GM23248 (cell line): Measurements from ENCODE around the gene MRGPRG. TPM values are rescaled to one million over a fixed set of nuclear protein-coding genes. Genes with fewer than 3 reads are reported as not detected.

Source experiments
- DNase-seq: peaks from one replicate; pipeline ENCODE4 v3.0.0-alpha.2; 2015
- H2AFZ ChIP-seq: fragments of 200-600 bp; sonication (generic); 2 replicates; pipeline ENCODE4 v1.6.1; 2016; ENCODE audit warnings: antibody characterized with exemption
- H3F3A ChIP-seq: fragments of 200-600 bp; sonication (generic); 2 replicates; pipeline ENCODE4 v1.6.1; 2016; ENCODE audit warnings: mild to moderate bottlenecking, antibody characterized with exemption, mixed run types; ENCODE audit not compliant: insufficient read depth
- H3K27ac ChIP-seq: fragments of 200-600 bp; sonication (generic); 2 replicates; pipeline ENCODE4 v1.5.1; 2016; ENCODE audit warnings: mild to moderate bottlenecking
- H3K27me3 ChIP-seq: fragments of 200-600 bp; sonication (generic); replicated peaks from 2 replicates; pipeline ENCODE4 v1.6.1; 2016; ENCODE audit warnings: mild to moderate bottlenecking; ENCODE audit not compliant: insufficient read depth
- H3K36me3 ChIP-seq: fragments of 200-600 bp; sonication (generic); 2 replicates; pipeline ENCODE4 v1.6.1; 2016; ENCODE audit warnings: low read depth, mild to moderate bottlenecking
- H3K4me1 ChIP-seq: fragments of 200-600 bp; sonication (generic); 2 replicates; pipeline ENCODE4 v1.6.1; 2016; ENCODE audit warnings: mild to moderate bottlenecking; ENCODE audit not compliant: insufficient read depth
- H3K4me2 ChIP-seq: fragments of 200-600 bp; sonication (generic); one replicate; pipeline ENCODE4 v1.6.1; 2016; ENCODE audit warnings: mild to moderate bottlenecking; ENCODE audit not compliant: unreplicated experiment
- H3K4me3 ChIP-seq: fragments of 200-600 bp; sonication (generic); 2 replicates; pipeline ENCODE4 v1.5.1; 2016; ENCODE audit warnings: mild to moderate bottlenecking
- H3K79me2 ChIP-seq: fragments of 200-600 bp; sonication (generic); 2 replicates; pipeline ENCODE4 v1.6.1; 2016; ENCODE audit warnings: mild to moderate bottlenecking; ENCODE audit not compliant: insufficient read depth
- H3K9ac ChIP-seq: fragments of 200-600 bp; sonication (generic); 2 replicates; pipeline ENCODE4 v1.6.1; 2016; ENCODE audit warnings: mild to moderate bottlenecking
- H3K9me2 ChIP-seq: fragments of 200-600 bp; sonication (generic); 2 replicates; pipeline ENCODE4 v1.6.1; 2016; ENCODE audit warnings: mixed run types, mild to moderate bottlenecking, moderate library complexity; ENCODE audit not compliant: insufficient read depth
- H3K9me3 ChIP-seq: fragments of 200-600 bp; sonication (generic); one replicate; pipeline ENCODE4 v1.6.1; 2017; ENCODE audit warnings: low read depth
- H4K20me1 ChIP-seq: fragments of 200-600 bp; sonication (generic); 2 replicates; pipeline ENCODE4 v1.6.0; 2016; ENCODE audit not compliant: insufficient read depth
- EZH2 ChIP-seq: fragments of 200-600 bp; sonication (generic); IDR thresholded peaks from 2 replicates; pipeline ENCODE4 v1.6.1; 2018; ENCODE audit warnings: antibody characterized with exemption, mild to moderate bottlenecking; ENCODE audit not compliant: insufficient read depth, poor library complexity, severe bottlenecking
- EZH2phosphoT487 ChIP-seq: fragments of 200-600 bp; sonication (generic); IDR thresholded peaks from 2 replicates; pipeline ENCODE4 v1.6.1; 2018; ENCODE audit warnings: antibody characterized with exemption, moderate library complexity, mild to moderate bottlenecking, low read depth; ENCODE audit not compliant: insufficient read depth
- WGBS, 2 experiments: methylation state at CpG; one replicate each; pipeline ENCODE4 v1.1.6; 2015 to 2017; ENCODE audit warnings: low lambda C conversion rate in 2 of 2, low coverage in 1 of 2; ENCODE audit errors: missing lambda C conversion rate in 2 of 2; 5-methylcytosine and 5-hydroxymethylcytosine counted together
- in situ Hi-C: fragments of 300-500 bp; cut with MboI; formaldehyde crosslinking; loops from 2 replicates; pipeline ENCODE4 v1.15.0; 2020
- polyA plus RNA-seq: library from polyadenylated mRNA; unstranded; fragments of >200 nt; fragmentation: Nextera tagmentation; extraction: Ambion mirVana; gene quantifications from 2 replicates; pipeline ENCODE4 v1.2.1, GENCODE V29; 2016
- total RNA-seq: library from RNA; depleted of rRNA; stranded (reverse); fragments of >200 nt; shearing (Covaris generic); gene quantifications from 2 replicates; pipeline ENCODE4 v1.2.3, GENCODE V29; 2014

The MRGPRG gene
- total and polyA plus RNA-seq, 2 experiments from 2014 or later = not detected

- H3K4me3 ChIP-seq = no peak overlapping the region
- no peaks in the 10 kb centered on the region for H3K4me1 ChIP-seq
- no peaks in the 10 kb centered on the region for H3K79me2 ChIP-seq
- H3K4me2 ChIP-seq = no peak overlapping the region
- no peaks in the 10 kb centered on the region for H3F3A ChIP-seq
- in situ Hi-C loops = no loop called here
- TF ChIP-seq EZH2phosphoT487 (no peak), EZH2 (no peak)
- 67 to 68% methylated on average over 20 to 23 of the region's 23 CpGs for WGBS, 2 experiments
- DNase-seq = no peak
- no peaks in the 10 kb centered on the region for H3K9me2 ChIP-seq
- H3K9me3 ChIP-seq = no peaks in the 10 kb centered on the region
- H3K27me3 ChIP-seq = peaks cover 16% of the 10 kb centered on the region; the same call in 1 of the 2 replicates
- no peak overlapping the region for H3K27ac ChIP-seq
- no peaks in the 10 kb centered on the region for H4K20me1 ChIP-seq
- no peak overlapping the region for H2AFZ ChIP-seq
- no peak overlapping the region for H3K9ac ChIP-seq
- no peaks in the 10 kb centered on the region for H3K36me3 ChIP-seq
These were observed 22.2 kb downstream of the MRGPRG start for GRCh38 chr11:3196161-3197043.

- H3K27ac ChIP-seq = no peak overlapping the region
- H4K20me1 ChIP-seq = no peaks in the 10 kb centered on the region
- in situ Hi-C loops = no loop called here
- H3K9me2 ChIP-seq = no peaks in the 10 kb centered on the region
- no peak overlapping the region for H2AFZ ChIP-seq
- H3K9me3 ChIP-seq = no peaks in the 10 kb centered on the region
- H3K27me3 ChIP-seq = peaks cover 16% of the 10 kb centered on the region; the same call in 1 of the 2 replicates
- H3K9ac ChIP-seq = no peak overlapping the region
- H3K4me3 ChIP-seq = no peak overlapping the region
- no peak overlapping the region for H3K4me2 ChIP-seq
- no peak for TF ChIP-seq EZH2phosphoT487
- peak; percentile 31 for DNase-seq
- no peaks in the 10 kb centered on the region for H3K36me3 ChIP-seq
- H3K4me1 ChIP-seq = no peaks in the 10 kb centered on the region
- no peaks in the 10 kb centered on the region for H3K79me2 ChIP-seq
- H3F3A ChIP-seq = no peaks in the 10 kb centered on the region
- WGBS, 2 experiments = 63 to 71% methylated on average over 22 of the region's 22 CpGs
These were observed 23.1 kb downstream of the MRGPRG start for GRCh38 chr11:3195251-3196160.

DNA sequence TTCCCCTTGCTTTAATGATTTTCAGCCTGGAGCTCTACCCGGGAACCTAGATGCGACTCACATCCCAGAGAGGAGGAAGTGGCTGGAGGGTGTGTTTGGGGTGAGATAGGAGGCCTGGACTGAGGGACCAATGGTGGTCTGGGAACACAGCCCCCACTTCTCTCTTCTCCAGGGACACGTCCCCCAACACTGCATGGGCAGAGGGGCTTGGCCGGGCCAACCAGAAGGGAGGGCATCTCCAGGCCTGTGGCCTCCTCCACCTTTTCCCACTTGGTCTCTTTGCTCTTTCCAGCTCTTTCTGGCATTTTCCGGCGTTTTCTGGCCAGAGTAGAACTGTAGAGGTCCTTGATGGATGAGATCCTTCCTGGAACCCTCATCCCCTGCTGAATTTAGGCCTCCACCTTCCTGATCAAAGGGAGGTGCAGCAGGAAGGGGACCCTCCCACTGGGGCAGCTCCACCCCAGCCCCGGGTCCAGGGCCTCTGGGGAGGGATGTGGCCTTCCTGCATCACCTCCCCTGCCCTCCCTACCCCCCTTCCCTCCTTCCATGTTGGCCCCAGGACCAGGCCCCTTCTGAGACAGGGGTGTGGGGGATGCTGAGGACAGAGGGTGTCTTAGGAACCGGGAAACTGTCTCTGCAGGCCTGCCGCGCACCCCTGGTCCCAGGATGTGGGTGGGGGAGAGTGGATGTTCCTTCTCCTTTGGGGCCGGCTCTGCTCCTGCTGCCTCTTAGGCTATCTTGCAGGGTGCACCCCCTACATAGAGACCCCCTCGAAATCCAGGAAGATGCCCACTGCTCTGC lies 24.4 kb downstream of the MRGPRG start:
- H3K79me2 ChIP-seq = no peaks in the 10 kb centered on the region
- H3K4me2 ChIP-seq = no peak overlapping the region
- WGBS, 2 experiments = 68 to 71% methylated on average over 12 of the region's 12 CpGs
- H3K4me1 ChIP-seq = no peaks in the 10 kb centered on the region
- H3K36me3 ChIP-seq = no peaks in the 10 kb centered on the region
- 0 out of 2 replicates have a peak, but pooled peaks cover 11% of the 10 kb centered on the region for H3K27me3 ChIP-seq
- in situ Hi-C loops = no loop called here
- H3K9ac ChIP-seq = no peak overlapping the region
- no peak for DNase-seq
- H3F3A ChIP-seq = no peaks in the 10 kb centered on the region
- no peak overlapping the region for H3K27ac ChIP-seq
- H3K9me3 ChIP-seq = no peaks in the 10 kb centered on the region
- no peaks in the 10 kb centered on the region for H3K9me2 ChIP-seq
- TF ChIP-seq EZH2 = no peak
- TF ChIP-seq EZH2phosphoT487 = no peak
- no peak overlapping the region for H3K4me3 ChIP-seq
- no peak overlapping the region for H2AFZ ChIP-seq
- H4K20me1 ChIP-seq = no peaks in the 10 kb centered on the region

GRCh38 chr11:3193373-3194015 lies 25.1 kb downstream of the MRGPRG start:
- Histone ChIP-seq H3K4me2 (no peak overlapping the region), H3K27ac (no peak overlapping the region), H4K20me1 (no peaks in the 10 kb centered on the region), H3K79me2 (no peaks in the 10 kb centered on the region), H3K4me3 (no peak overlapping the region), H3K9me3 (no peaks in the 10 kb centered on the region), H3K9ac (no peak overlapping the region), H3K27me3 (0 out of 2 replicates have a peak, but pooled peaks cover 11% of the 10 kb centered on the region), H3K9me2 (no peaks in the 10 kb centered on the region), H3K36me3 (no peaks in the 10 kb centered on the region), H2AFZ (no peak overlapping the region), H3K4me1 (no peaks in the 10 kb centered on the region), H3F3A (no peaks in the 10 kb centered on the region)
- 69 to 71% methylated on average over 19 of the region's 19 CpGs for WGBS, 2 experiments
- in situ Hi-C loops = no loop called here
- DNase-seq = no peak
- TF ChIP-seq EZH2 (no peak), EZH2phosphoT487 (no peak)
